ENCODE measurements around the gene ILDR2.

DNA sequence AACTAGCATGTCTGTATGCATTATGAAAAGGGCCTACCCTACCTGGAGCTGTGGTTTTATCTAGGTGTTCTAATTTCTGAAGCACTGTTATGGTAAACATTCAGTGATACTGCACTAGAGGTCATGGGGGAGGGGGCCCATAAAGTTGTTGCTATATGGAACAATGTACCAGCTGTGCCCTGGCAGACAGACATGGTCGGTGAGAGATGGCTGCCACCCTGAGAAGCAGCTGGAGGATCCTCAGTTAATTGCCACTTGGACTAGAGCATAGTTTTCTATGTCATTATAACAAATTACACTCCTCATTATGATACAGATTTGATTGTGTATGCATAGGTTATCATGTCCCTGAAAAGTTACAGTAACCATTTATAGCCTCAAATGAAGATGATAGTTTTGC is 45.4 kb downstream of the ILDR2 start:
- no peak for TF ChIP-seq EZH2 (IDR thresholded peaks at IDR 0.05; ENCODE audit: low read depth)
- TF ChIP-seq CTCF (conservative IDR thresholded peaks at IDR 0.05): no peak
